Spinal cord (tissue), 10 donors: ENCODE results near the gene NMUR1. TPM values are rescaled to one million over a fixed set of nuclear protein-coding genes. Genes with fewer than 3 reads are reported as not detected.
"Not testable (repeated sequence)": the region's sequence is repeated elsewhere in the genome, so short reads cannot be mapped to it uniquely, and the experiment has no call there.

Source experiments
- DNase-seq, 6 donors: peaks; one replicate each; pipeline versions ENCODE4 v3.0.0 to v3.0.0-alpha.2; 2013 to 2015; ENCODE audit warnings: low spot score in 6 of 6, low read depth in 4 of 6
- H3K27ac ChIP-seq: one replicate; pipeline ENCODE4 v1.5.1; 2013; ENCODE audit warnings: low read depth, low read length, control low read depth
- H3K27me3 ChIP-seq: one replicate; pipeline ENCODE4 v1.6.1; 2013; ENCODE audit warnings: low read length; ENCODE audit not compliant: control insufficient read depth, insufficient read depth
- H3K36me3 ChIP-seq: one replicate; pipeline ENCODE4 v1.6.1; 2013; ENCODE audit warnings: low read length; ENCODE audit not compliant: control insufficient read depth, insufficient read depth
- H3K4me1 ChIP-seq: one replicate; pipeline ENCODE4 v1.6.1; 2013; ENCODE audit warnings: low read length; ENCODE audit not compliant: control insufficient read depth, insufficient read depth
- H3K4me3 ChIP-seq: one replicate; pipeline ENCODE4 v1.5.1; 2013; ENCODE audit warnings: low read depth, low read length, control low read depth
- H3K9me3 ChIP-seq: one replicate; pipeline ENCODE4 v1.6.1; 2013; ENCODE audit warnings: low read length; ENCODE audit not compliant: control insufficient read depth, insufficient read depth
- WGBS: methylation state at CpG from one replicate; pipeline ENCODE4 v1.1.5; 2013; ENCODE audit warnings: missing lambda C conversion rate; ENCODE audit not compliant: insufficient coverage; 5-methylcytosine and 5-hydroxymethylcytosine counted together
- long read RNA-seq, 4 donors: transcript quantifications; one replicate each; lab custom pipeline, GENCODE V29; 2026
- polyA plus RNA-seq, 2 donors: library from polyadenylated mRNA; unstranded; fragments of 120-200 nt; gene quantifications; one replicate each; pipeline ENCODE4 v1.2.1, GENCODE V29; 2013; ENCODE audit not compliant: insufficient read length in 2 of 2
- total RNA-seq, 2 donors: library from RNA; depleted of rRNA in 1 of 2; stranded (reverse); fragments of 120-200 nt in 1 of 2; fragments of >200 nt in 1 of 2; gene quantifications; one replicate each; pipeline versions ENCODE4 v1.2.3 to v1.2.4, GENCODE V29; 2013 to 2014
- donor health status: healthy.

Gene NMUR1
- total RNA-seq = under 1 TPM; 0.30 to 0.39 TPM
- under 1 TPM; 0.51 to 0.75 TPM for polyA plus RNA-seq
- long read RNA-seq, donor 1 = 0 reads
- long read RNA-seq, donor 2 = 0 reads
- long read RNA-seq, donor 3 = 0 reads
- long read RNA-seq, donor 4 = 0 reads

GRCh38 chr2:231530099-231531011 is at the start of gene NMUR1:
TSS of gene NMUR1 (minus strand) at chr2:231530445. CDS start at chr2:231530361, 84 bp downstream.
- H3K27me3 ChIP-seq = peaks cover 17% of the 10 kb centered on the region
- H3K4me1 ChIP-seq = peaks cover 10% of the 10 kb centered on the region
- WGBS = 10% methylated on average over 85 of the region's 85 CpGs
- H3K27ac ChIP-seq = no peak within 1 kb of the TSS
- DNase-seq = peak in 2 of 6 donors; percentile 43 to 56
- no peak within 1 kb of the TSS for H3K4me3 ChIP-seq
- H3K36me3 ChIP-seq = no peaks in the 10 kb centered on the region
- no peaks in the 10 kb centered on the region for H3K9me3 ChIP-seq

GRCh38 chr2:231579560-231579959 is 49.3 kb upstream of the NMUR1 start:
- H3K27me3 ChIP-seq = no peaks in the 10 kb centered on the region
- WGBS = 95% methylated on average over 3 of the region's 3 CpGs
- DNase-seq = no peak
- H3K27ac ChIP-seq = no peak overlapping the region
- H3K36me3 ChIP-seq = no peaks in the 10 kb centered on the region
- H3K9me3 ChIP-seq = no peaks in the 10 kb centered on the region
- peaks cover 3% of the 10 kb centered on the region for H3K4me1 ChIP-seq
- H3K4me3 ChIP-seq = no peak overlapping the region

- H3K9me3 ChIP-seq, DNase-seq, H3K36me3 ChIP-seq, H3K4me3 ChIP-seq, H3K27ac ChIP-seq, H3K4me1 ChIP-seq, H3K27me3 ChIP-seq: not testable (repeated sequence)
- 100% methylated on average over 2 of the region's 2 CpGs for WGBS
Observed at GRCh38 chr2:231578655-231579054, 48.4 kb upstream of the NMUR1 start.

GRCh38 chr2:231576465-231576864 is 46.2 kb upstream of the NMUR1 start:
- 85% methylated on average over 2 of the region's 4 CpGs for WGBS

GRCh38 chr2:231575612-231576256 is 45.5 kb upstream of the NMUR1 start:
- Histone ChIP-seq H3K4me1 (peaks cover 10% of the 10 kb centered on the region), H3K36me3 (no peaks in the 10 kb centered on the region), H3K9me3 (no peaks in the 10 kb centered on the region), H3K27ac (no peak overlapping the region), H3K27me3 (no peaks in the 10 kb centered on the region), H3K4me3 (no peak overlapping the region)
- DNase-seq = no peak
- 97% methylated on average over 9 of the region's 10 CpGs for WGBS

More at GRCh38 chr2:231576465-231576864, 46.2 kb upstream of the NMUR1 start:
- no peak overlapping the region for H3K27ac ChIP-seq
- H3K9me3 ChIP-seq = no peaks in the 10 kb centered on the region
- no peaks in the 10 kb centered on the region for H3K27me3 ChIP-seq
- H3K4me1 ChIP-seq = peaks cover 10% of the 10 kb centered on the region
- DNase-seq = no peak
- no peak overlapping the region for H3K4me3 ChIP-seq
- H3K36me3 ChIP-seq = no peaks in the 10 kb centered on the region

GRCh38 chr2:231573698-231574421 is 43.6 kb upstream of the NMUR1 start:
- WGBS = 76% methylated on average over 13 of the region's 15 CpGs
- H3K4me3 ChIP-seq = no peak overlapping the region
- no peaks in the 10 kb centered on the region for H3K36me3 ChIP-seq
- peaks cover 10% of the 10 kb centered on the region for H3K4me1 ChIP-seq
- H3K27me3 ChIP-seq = no peaks in the 10 kb centered on the region
- H3K9me3 ChIP-seq = no peaks in the 10 kb centered on the region
- no peak overlapping the region for H3K27ac ChIP-seq
- no peak for DNase-seq

GRCh38 chr2:231573096-231573495 is 42.9 kb upstream of the NMUR1 start:
- H3K4me1 ChIP-seq = peaks cover 10% of the 10 kb centered on the region
- WGBS = 52% methylated on average over 3 of the region's 4 CpGs
- DNase-seq = no peak
- no peak overlapping the region for H3K27ac ChIP-seq
- no peaks in the 10 kb centered on the region for H3K9me3 ChIP-seq
- no peaks in the 10 kb centered on the region for H3K27me3 ChIP-seq
- no peaks in the 10 kb centered on the region for H3K36me3 ChIP-seq
- H3K4me3 ChIP-seq = no peak overlapping the region

GRCh38 chr2:231571661-231572191 is 41.5 kb upstream of the NMUR1 start:
- 76% methylated on average over 3 of the region's 4 CpGs for WGBS
- H3K4me1 ChIP-seq = peaks cover 10% of the 10 kb centered on the region

GRCh38 chr2:231570915-231571314 is 40.7 kb upstream of the NMUR1 start:
- not testable (repeated sequence) for H3K27ac ChIP-seq, DNase-seq, H3K4me3 ChIP-seq, H3K27me3 ChIP-seq, H3K9me3 ChIP-seq, H3K36me3 ChIP-seq
- WGBS = 93% methylated on average over 3 of the region's 5 CpGs
- peaks cover 10% of the 10 kb centered on the region for H3K4me1 ChIP-seq

More at GRCh38 chr2:231571661-231572191, 41.5 kb upstream of the NMUR1 start:
- Histone ChIP-seq H3K4me3 (no peak overlapping the region), H3K27me3 (no peaks in the 10 kb centered on the region), H3K27ac (no peak overlapping the region), H3K9me3 (no peaks in the 10 kb centered on the region), H3K36me3 (no peaks in the 10 kb centered on the region)
- no peak for DNase-seq
